Muscle of leg (tissue), 11 donors: ENCODE results near the gene B4GALNT3. TPM values are rescaled to one million over a fixed set of nuclear protein-coding genes. Genes with fewer than 3 reads are reported as not detected.

ENCODE experiments used
- DNase-seq: peaks from one replicate; pipeline ENCODE4 v3.0.0; 2013
- H3K27ac ChIP-seq: one replicate; pipeline ENCODE4 v1.5.1; 2013; ENCODE audit warnings: mild to moderate bottlenecking, low read length, control low read depth
- H3K27me3 ChIP-seq: one replicate; pipeline ENCODE4 v1.6.1; 2013; ENCODE audit warnings: low read length; ENCODE audit not compliant: control insufficient read depth, insufficient read depth
- H3K36me3 ChIP-seq: one replicate; pipeline ENCODE4 v1.6.1; 2013; ENCODE audit warnings: low read length; ENCODE audit not compliant: control insufficient read depth, insufficient read depth
- H3K4me1 ChIP-seq: one replicate; pipeline ENCODE4 v1.6.1; 2013; ENCODE audit warnings: low read length; ENCODE audit not compliant: control insufficient read depth, insufficient read depth
- H3K4me3 ChIP-seq: one replicate; pipeline ENCODE4 v1.5.1; 2013; ENCODE audit warnings: low read length, control low read depth
- H3K9me3 ChIP-seq: replicated peaks from 2 replicates; pipeline ENCODE4 v1.6.1; 2013; ENCODE audit warnings: low read depth, low read length; ENCODE audit not compliant: control insufficient read depth
- WGBS: methylation state at CpG from one replicate; pipeline ENCODE4 v1.1.5; 2013; ENCODE audit warnings: missing lambda C conversion rate; ENCODE audit not compliant: insufficient coverage; 5-methylcytosine and 5-hydroxymethylcytosine counted together
- polyA plus RNA-seq, 8 donors: library from polyadenylated mRNA; unstranded; fragments of 120-200 nt; gene quantifications; one replicate each; pipeline versions ENCODE4 v1.2.1 to v1.2.3, GENCODE V29; 2013; ENCODE audit warnings: inconsistent platforms in 1 of 8, low replicate concordance in 1 of 8; ENCODE audit not compliant: insufficient read length in 8 of 8, insufficient read depth in 1 of 8
- total RNA-seq: library from RNA; stranded (reverse); fragments of 120-200 nt; gene quantifications from one replicate; pipeline ENCODE4 v1.2.4, GENCODE V29; 2013

The B4GALNT3 gene
- total and polyA plus RNA-seq, 9 donors, result 6.0 to 12.4 (median 9.1) TPM

GRCh38 chr12:454833-455232 is 4.9 kb upstream of the B4GALNT3 start:
- Histone ChIP-seq H3K4me1 (peaks cover 5% of the 10 kb centered on the region), H3K27me3 (peaks cover 27% of the 10 kb centered on the region), H3K36me3 (no peaks in the 10 kb centered on the region), H3K4me3 (no peak overlapping the region), H3K9me3 (no peaks in the 10 kb centered on the region), H3K27ac (no peak overlapping the region)
- no CpG with 5 or more reads among the region's 1 CpG for WGBS
- no peak for DNase-seq

- peaks cover 5% of the 10 kb centered on the region for H3K4me1 ChIP-seq
- no peak for DNase-seq
- H3K4me3 ChIP-seq, result no peak overlapping the region
- WGBS, result 78% methylated on average over 2 of the region's 2 CpGs
- H3K9me3 ChIP-seq, result no peaks in the 10 kb centered on the region
- no peaks in the 10 kb centered on the region for H3K36me3 ChIP-seq
- peaks cover 30% of the 10 kb centered on the region for H3K27me3 ChIP-seq
- H3K27ac ChIP-seq, result no peak overlapping the region
These were observed 3.9 kb upstream of the B4GALNT3 start for GRCh38 chr12:455821-456220.

GRCh38 chr12:457676-458075 is 2.1 kb upstream of the B4GALNT3 start:
- Histone ChIP-seq H3K36me3 (no peaks in the 10 kb centered on the region), H3K27ac (no peak overlapping the region), H3K27me3 (peaks cover 43% of the 10 kb centered on the region), H3K4me3 (no peak overlapping the region), H3K9me3 (no peaks in the 10 kb centered on the region), H3K4me1 (peaks cover 7% of the 10 kb centered on the region)
- no peak for DNase-seq
- 77% methylated on average over 3 of the region's 4 CpGs for WGBS

GRCh38 chr12:459050-459429 is 699 bp upstream of the B4GALNT3 start:
- no peaks in the 10 kb centered on the region for H3K9me3 ChIP-seq
- peaks cover 9% of the 10 kb centered on the region for H3K4me1 ChIP-seq
- WGBS, result 66% methylated on average over 4 of the region's 5 CpGs
- no peak overlapping the region for H3K4me3 ChIP-seq
- H3K27me3 ChIP-seq, result peaks cover 47% of the 10 kb centered on the region
- no peak for DNase-seq
- H3K27ac ChIP-seq, result no peak overlapping the region
- no peaks in the 10 kb centered on the region for H3K36me3 ChIP-seq

GRCh38 chr12:460261-461230 is 807 bp downstream of the B4GALNT3 start:
- Histone ChIP-seq H3K9me3 (no peaks in the 10 kb centered on the region), H3K27me3 (peaks cover 47% of the 10 kb centered on the region), H3K36me3 (no peaks in the 10 kb centered on the region), H3K4me1 (peaks cover 22% of the 10 kb centered on the region), H3K4me3 (peak overlapping the region; percentile 43), H3K27ac (no peak overlapping the region)
- WGBS, result 2% methylated on average over 99 of the region's 109 CpGs
- peak; percentile 38 for DNase-seq

- DNase-seq, result no peak
- Histone ChIP-seq H3K4me1 (peaks cover 29% of the 10 kb centered on the region), H3K27me3 (peaks cover 43% of the 10 kb centered on the region), H3K9me3 (no peaks in the 10 kb centered on the region), H3K27ac (no peak overlapping the region), H3K36me3 (no peaks in the 10 kb centered on the region), H3K4me3 (no peak overlapping the region)
- 53% methylated on average over 4 of the region's 13 CpGs for WGBS
These were observed 1.7 kb downstream of the B4GALNT3 start for GRCh38 chr12:461425-461824.

GRCh38 chr12:462936-463705 is 3.4 kb downstream of the B4GALNT3 start:
- Histone ChIP-seq H3K4me3 (no peak overlapping the region), H3K27ac (no peak overlapping the region), H3K4me1 (peaks cover 29% of the 10 kb centered on the region), H3K27me3 (peaks cover 36% of the 10 kb centered on the region), H3K36me3 (no peaks in the 10 kb centered on the region), H3K9me3 (no peaks in the 10 kb centered on the region)
- no peak for DNase-seq
- WGBS, result 67% methylated on average over 1 of the region's 6 CpGs

GRCh38 chr12:464484-465267 is 4.9 kb downstream of the B4GALNT3 start:
- Histone ChIP-seq H3K36me3 (no peaks in the 10 kb centered on the region), H3K4me1 (peaks cover 24% of the 10 kb centered on the region), H3K9me3 (no peaks in the 10 kb centered on the region), H3K27ac (peak overlapping the region; percentile 21), H3K27me3 (peaks cover 23% of the 10 kb centered on the region), H3K4me3 (no peak overlapping the region)
- peak; percentile 48 for DNase-seq
- 53% methylated on average over 13 of the region's 16 CpGs for whole genome bisulfite sequencing

- 39% methylated on average over 3 of the region's 8 CpGs for WGBS
- Histone ChIP-seq H3K36me3 (no peaks in the 10 kb centered on the region), H3K27ac (no peak overlapping the region), H3K27me3 (peaks cover 17% of the 10 kb centered on the region), H3K4me3 (no peak overlapping the region), H3K4me1 (peaks cover 24% of the 10 kb centered on the region), H3K9me3 (no peaks in the 10 kb centered on the region)
- DNase-seq, result no peak
These were observed 6.3 kb downstream of the B4GALNT3 start for GRCh38 chr12:466039-466438.
